HepG2 (cell line): ENCODE data around the gene TUT4. TPM values are rescaled to one million over a fixed set of nuclear protein-coding genes. Genes with fewer than 3 reads are reported as not detected.

ENCODE experiments used
- ARID2 ChIP-seq: sonication (generic); formaldehyde crosslinking; IDR thresholded peaks from 2 replicates; pipeline ENCODE4 v1.8.1; 2022; ENCODE audit warnings: mild to moderate bottlenecking, missing genetic modification reagents, borderline replicate concordance
- ATF4 ChIP-seq, 2 experiments: fragments of 450-650 bp in 1 of 2; sonication (generic) in 1 of 2; formaldehyde crosslinking; IDR thresholded peaks; 2 replicates each; pipeline versions ENCODE4 v1.5.0 to v1.8.0; 2020 to 2022; ENCODE audit warnings: mild to moderate bottlenecking in 1 of 2, missing genetic modification reagents in 1 of 2
- HNRNPH1 ChIP-seq: fragments of 200-400 bp; formaldehyde crosslinking; optimal IDR thresholded peaks from 2 replicates; pipeline ENCODE3; 2017; ENCODE audit warnings: mild to moderate bottlenecking, low read depth, low read length
- JDP2 ChIP-seq: sonication (generic); formaldehyde crosslinking; IDR thresholded peaks from 2 replicates; pipeline ENCODE4 v1.8.1; 2022; ENCODE audit warnings: missing genetic modification reagents, borderline replicate concordance
- JUND ChIP-seq: sonication (generic); formaldehyde crosslinking; IDR thresholded peaks from 2 replicates; pipeline ENCODE4 v1.8.0; 2022; ENCODE audit warnings: mild to moderate bottlenecking, missing genetic modification reagents
- NFKB2 ChIP-seq: sonication (generic); formaldehyde crosslinking; IDR thresholded peaks from 2 replicates; pipeline ENCODE4 v1.4.0; 2020; ENCODE audit warnings: missing genetic modification reagents, borderline replicate concordance
- RAD21 ChIP-seq: fragments of 450-650 bp; formaldehyde crosslinking; IDR thresholded peaks from 2 replicates; pipeline ENCODE4 v1.5.0; 2020; ENCODE audit warnings: mild to moderate bottlenecking
- SIX4 ChIP-seq: sonication (generic); formaldehyde crosslinking; IDR thresholded peaks from 2 replicates; pipeline ENCODE4 v1.4.0; 2020; ENCODE audit warnings: missing genetic modification reagents
- ZBTB46 ChIP-seq: sonication (generic); formaldehyde crosslinking; IDR thresholded peaks from 2 replicates; pipeline ENCODE4 v1.4.0; 2020; ENCODE audit warnings: mild to moderate bottlenecking, missing genetic modification reagents, borderline replicate concordance
- ZNF138 ChIP-seq: sonication (generic); formaldehyde crosslinking; IDR thresholded peaks from 2 replicates; pipeline ENCODE4 v1.5.0; 2020; ENCODE audit warnings: mild to moderate bottlenecking, low read depth, missing genetic modification reagents
- ZNF407 ChIP-seq: sonication (generic); formaldehyde crosslinking; IDR thresholded peaks from one replicate; pipeline ENCODE4 v1.5.1; 2020; ENCODE audit warnings: mild to moderate bottlenecking, missing genetic modification reagents; ENCODE audit errors: not compliant biosample characterization
- ZNF597 ChIP-seq: sonication (generic); formaldehyde crosslinking; IDR thresholded peaks from 2 replicates; pipeline ENCODE4 v1.5.0; 2020; ENCODE audit warnings: missing genetic modification reagents
- ZNF749 ChIP-seq: sonication (generic); formaldehyde crosslinking; IDR thresholded peaks from 2 replicates; pipeline ENCODE4 v1.8.0; 2022; ENCODE audit warnings: mild to moderate bottlenecking, missing genetic modification reagents, moderate library complexity, borderline replicate concordance
- ZNF792 ChIP-seq: IDR thresholded peaks from 2 replicates; pipeline ENCODE4 v1.6.1; 2016
- ZNF878 ChIP-seq: sonication (generic); formaldehyde crosslinking; IDR thresholded peaks from 2 replicates; pipeline ENCODE4 v1.8.1; 2023; ENCODE audit warnings: mild to moderate bottlenecking, missing genetic modification reagents, moderate library complexity
- ZNF879 ChIP-seq: sonication (generic); formaldehyde crosslinking; IDR thresholded peaks from 2 replicates; pipeline ENCODE4 v1.8.1; 2023; ENCODE audit warnings: missing genetic modification reagents
- polyA plus RNA-seq, 8 experiments: library from polyadenylated mRNA; depleted of rRNA in 3 of 8; stranded (reverse) in 7 of 8; unstranded in 1 of 8; fragments of >200 nt; fragmentation: Illumina TruSeq in 4 of 8; extraction: Trizol in 4 of 8; gene quantifications; 2 replicates each; pipeline versions ENCODE4 v1.2.1 to v1.2.3, GENCODE V29; 2011 to 2016; ENCODE audit warnings: low read depth in 4 of 8, missing spikeins in 1 of 8, mixed read lengths in 1 of 8; ENCODE audit not compliant: insufficient read depth in 1 of 8
- total RNA-seq, 5 experiments: library from RNA; depleted of rRNA; stranded (reverse); fragments of >200 nt; fragmentation: Illumina TruSeq; extraction: Trizol; gene quantifications; 2 replicates each; pipeline ENCODE4 v1.2.3, GENCODE V29; 2016; ENCODE audit warnings: low read depth in 1 of 5

TUT4 gene
- total and polyA plus RNA-seq, 2 of the 13 experiments (the other 11 are each of a cell fraction or from before 2014, with no cell fraction given): 44.7 to 53.5 TPM

GRCh38 chr1:52553362-52554266, 722 bp upstream of the TUT4 start (continued):
- TF ChIP-seq ZNF138 (CRISPR knock-in tag) (no peak), ARID2 (CRISPR knock-in tag) (no peak), JDP2 (CRISPR knock-in tag) (no peak), ZNF878 (CRISPR knock-in tag) (no peak), RAD21 (CRISPR knock-in tag) (peak; percentile 41; the same call in 1 of the 2 replicates), NFKB2 (CRISPR knock-in tag) (peak; percentile 84; the same call in 1 of the 2 replicates), ZNF749 (CRISPR knock-in tag) (peak; percentile 72; the same call in 1 of the 2 replicates), HNRNPH1 (no peak), ZBTB46 (CRISPR knock-in tag) (no peak), ATF4 (CRISPR knock-in tag; IDR thresholded peaks at IDR 0.05) (no peak), ZNF597 (CRISPR knock-in tag) (no peak), ZNF792 (CRISPR knock-in tag) (no peak), ZNF407 (CRISPR knock-in tag) (no peak), ZNF879 (0 out of 2 replicates have a peak, but pooled peaks have one; percentile 57), SIX4 (CRISPR knock-in tag) (no peak), JUND (CRISPR knock-in tag) (no peak)
